Measurements from ENCODE around the gene CGB8. TPM values are rescaled to one million over a fixed set of nuclear protein-coding genes. Genes with fewer than 3 reads are reported as not detected.

CGB8 gene
- total and polyA plus RNA-seq, 12 donors, result not detected

GRCh38 chr19:49073514-49074378, 24.8 kb upstream of the CGB8 start:
- no peak overlapping the region for H3K4me3 ChIP-seq
- 51 to 60% (median 55%) methylated on average over 21 to 23 of the region's 23 CpGs for WGBS, 4 donors
- DNase-seq, result no peak
- no peak overlapping the region for H3K27ac ChIP-seq
- intact Hi-C loops (cut with DNase I), result loop anchor here in 1 of 2 donors (10.0 kb wide), 1 partner anchor 141 kb away; no protein-coding TSS in a partner anchor
- no peaks in the 10 kb centered on the region for H3K36me3 ChIP-seq (replicated peaks in 1 of 2)
- peaks cover 43% of the 10 kb centered on the region for H3K27me3 ChIP-seq
- H3K4me1 ChIP-seq (replicated peaks in 1 of 2), result no peaks in the 10 kb centered on the region
- H3K9me3 ChIP-seq (replicated peaks in 1 of 3), result no peaks in the 10 kb centered on the region
- TF ChIP-seq POLR2A (IDR thresholded peaks at IDR 0.05) (no peak), CTCF (IDR thresholded peaks at IDR 0.05) (peak in 1 of 6 experiments; percentile 19)

- no peak overlapping the region for H3K4me3 ChIP-seq
- H3K4me1 ChIP-seq (replicated peaks in 1 of 2), result no peaks in the 10 kb centered on the region
- 2 to 4% (median 3%) methylated on average over 21 to 93 of the region's 93 CpGs; no CpG with 5 or more reads in 1 of the 4 donors for WGBS, 4 donors
- peaks cover 43% of the 10 kb centered on the region for H3K27me3 ChIP-seq
- H3K27ac ChIP-seq, result no peak overlapping the region
- no peaks in the 10 kb centered on the region for H3K9me3 ChIP-seq (replicated peaks in 1 of 3)
- no peaks in the 10 kb centered on the region for H3K36me3 ChIP-seq (replicated peaks in 1 of 2)
- TF ChIP-seq CTCF (IDR thresholded peaks at IDR 0.05) (no peak), POLR2A (IDR thresholded peaks at IDR 0.05) (no peak)
- no peak for DNase-seq
- intact Hi-C loops (cut with DNase I), result loop anchor here in 1 of 2 donors (10.0 kb wide), 1 partner anchor 143 kb away; no protein-coding TSS in a partner anchor
Observed at GRCh38 chr19:49071860-49072547, 23.1 kb upstream of the CGB8 start.

GRCh38 chr19:49070416-49070815, 21.5 kb upstream of the CGB8 start:
- peaks cover 43% of the 10 kb centered on the region for H3K27me3 ChIP-seq
- TF ChIP-seq POLR2A (IDR thresholded peaks at IDR 0.05) (no peak), CTCF (IDR thresholded peaks at IDR 0.05) (no peak)
- intact Hi-C loops (cut with DNase I), result loop anchor here in 1 of 2 donors (10.0 kb wide), 1 partner anchor 144 kb away; no protein-coding TSS in a partner anchor

GRCh38 chr19:49069026-49069425, 20.1 kb upstream of the CGB8 start:
- H3K4me3 ChIP-seq, result no peak overlapping the region
- peaks cover 0 to 6% of the 10 kb centered on the region in 2 donors for H3K4me1 ChIP-seq (replicated peaks in 1 of 2)
- DNase-seq, result no peak
- H3K9me3 ChIP-seq (replicated peaks in 1 of 3), result no peaks in the 10 kb centered on the region
- H3K36me3 ChIP-seq (replicated peaks in 1 of 2), result no peaks in the 10 kb centered on the region
- 90 to 96% (median 91%) methylated on average over 9 of the region's 9 CpGs for WGBS, 4 donors
- TF ChIP-seq CTCF (IDR thresholded peaks at IDR 0.05) (no peak), POLR2A (IDR thresholded peaks at IDR 0.05) (no peak)
- no peak overlapping the region for H3K27ac ChIP-seq
- peaks cover 42% of the 10 kb centered on the region for H3K27me3 ChIP-seq
- intact Hi-C loops (cut with DNase I), result no loop called here

More at GRCh38 chr19:49070416-49070815, 21.5 kb upstream of the CGB8 start:
- Histone ChIP-seq H3K36me3 (replicated peaks in 1 of 2) (no peaks in the 10 kb centered on the region), H3K4me3 (no peak overlapping the region), H3K27ac (no peak overlapping the region), H3K9me3 (replicated peaks in 1 of 3) (no peaks in the 10 kb centered on the region), H3K4me1 (replicated peaks in 1 of 2) (no peaks in the 10 kb centered on the region)
- WGBS, 4 donors, result 87 to 94% (median 94%) methylated on average over 21 of the region's 21 CpGs
- no peak for DNase-seq

Measured in adrenal gland (tissue), 12 donors.